GM13977 (cell line): ENCODE data around the gene SIRT2.

Experiments
- DNase-seq: peaks from one replicate; pipeline ENCODE4 v3.0.0; 2012; ENCODE audit warnings: low spot score
- CTCF ChIP-seq: IDR thresholded peaks from 2 replicates; pipeline ENCODE4 v1.5.1; 2012; ENCODE audit warnings: mild to moderate bottlenecking, control low read depth; ENCODE audit not compliant: insufficient read depth; ENCODE audit errors: extremely low read depth, missing control alignments
- in situ Hi-C: fragments of 300-500 bp; cut with MboI; formaldehyde crosslinking; loops from one replicate; pipeline ENCODE4 v1.12.0; 2022; ENCODE audit warnings: low sequenced_read_pairs, low pct_unique_long_range_greater_than_20kb, mixed read lengths, inconsistent platforms; ENCODE audit not compliant: unreplicated experiment

SIRT2 gene

GRCh38 chr19:38869836-38870607 lies 29.4 kb downstream of the SIRT2 start:
- in situ Hi-C loops, result no loop called here
- TF ChIP-seq CTCF, result peak; percentile 98
- DNase-seq, result peak; percentile 94

GRCh38 chr19:38869160-38869835 lies 30.1 kb downstream of the SIRT2 start:
- in situ Hi-C loops, result no loop called here
- DNase-seq, result no peak
- no peak for TF ChIP-seq CTCF

- in situ Hi-C loops, result no loop called here
- no peak for DNase-seq
- no peak for TF ChIP-seq CTCF
Measured at GRCh38 chr19:38868551-38868950, 30.9 kb downstream of the SIRT2 start.

GRCh38 chr19:38867171-38867780 lies 32.1 kb downstream of the SIRT2 start:
- DNase-seq, result no peak
- in situ Hi-C loops, result no loop called here
- no peak for TF ChIP-seq CTCF

GRCh38 chr19:38862321-38863059 lies 36.9 kb downstream of the SIRT2 start:
- no peak for DNase-seq

More at GRCh38 chr19:38862321-38863059, 36.9 kb downstream of the SIRT2 start:
- in situ Hi-C loops, result no loop called here
- no peak for TF ChIP-seq CTCF
